ENCODE data around the gene SIRT2.
A peak's percentile ranks its signal among the peaks of the same experiment; 100 is the strongest.
"Not testable (repeated sequence)": the region's sequence is repeated elsewhere in the genome, so short reads cannot be mapped to it uniquely, and the experiment has no call there.

SIRT2 gene

DNA sequence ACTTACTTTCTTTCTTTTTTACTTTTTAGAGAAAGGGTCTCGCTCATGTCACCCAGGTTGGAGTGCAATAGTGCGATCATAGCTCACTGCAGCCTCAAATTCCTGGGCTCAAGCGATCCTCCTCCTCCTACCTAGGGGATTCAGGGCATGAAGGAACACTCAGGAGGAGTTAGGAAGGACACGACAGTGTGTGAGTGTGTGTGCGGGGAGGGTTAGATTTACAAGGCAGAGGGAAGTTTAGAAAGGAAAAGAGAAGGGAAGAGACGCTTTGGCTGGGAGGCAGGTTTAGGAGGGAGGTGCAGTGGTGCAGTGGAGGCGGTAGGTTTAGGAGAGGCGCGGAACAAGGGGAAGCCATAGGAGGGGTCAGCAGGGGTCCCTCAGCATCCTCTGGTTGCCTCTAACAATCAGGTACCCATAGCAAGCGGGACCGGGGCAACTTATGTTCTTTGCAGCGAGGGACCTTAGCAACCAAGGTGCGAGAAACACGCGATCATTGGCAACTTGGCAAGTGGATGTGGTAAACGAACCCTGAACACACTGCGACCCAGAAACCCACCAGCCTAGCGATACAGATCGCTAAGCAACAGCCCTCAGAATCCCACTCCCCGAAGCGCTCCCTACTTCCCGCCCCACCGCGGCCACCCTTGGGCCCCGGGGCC lies 501 bp downstream of the SIRT2 start:
- DNase-seq (ENCODE audit: low spot score) = peak; percentile 16
- no peak for FAIRE-seq

DNA sequence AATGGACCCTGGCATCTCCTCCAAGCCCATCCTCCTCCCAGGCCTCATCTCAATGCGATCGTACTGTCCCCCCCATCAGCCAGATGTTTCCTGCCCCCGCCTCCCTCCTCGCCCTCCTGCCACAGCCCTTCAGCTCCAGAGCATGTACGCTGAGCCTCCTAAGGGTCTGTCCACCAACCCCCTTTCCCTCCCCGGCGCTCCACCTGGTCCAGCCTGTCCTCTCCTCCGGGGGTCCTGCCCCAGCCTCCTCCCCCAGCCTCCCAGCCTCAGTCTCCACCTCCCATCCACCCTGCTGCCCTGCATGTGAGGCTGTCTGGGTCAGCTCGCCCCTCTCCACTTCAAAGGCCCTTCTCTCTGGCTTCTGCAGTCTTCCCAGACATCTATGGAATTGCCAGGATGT lies 4.5 kb downstream of the SIRT2 start:
- no peak for DNase-seq (ENCODE audit: low spot score)
- no peak for FAIRE-seq

DNA sequence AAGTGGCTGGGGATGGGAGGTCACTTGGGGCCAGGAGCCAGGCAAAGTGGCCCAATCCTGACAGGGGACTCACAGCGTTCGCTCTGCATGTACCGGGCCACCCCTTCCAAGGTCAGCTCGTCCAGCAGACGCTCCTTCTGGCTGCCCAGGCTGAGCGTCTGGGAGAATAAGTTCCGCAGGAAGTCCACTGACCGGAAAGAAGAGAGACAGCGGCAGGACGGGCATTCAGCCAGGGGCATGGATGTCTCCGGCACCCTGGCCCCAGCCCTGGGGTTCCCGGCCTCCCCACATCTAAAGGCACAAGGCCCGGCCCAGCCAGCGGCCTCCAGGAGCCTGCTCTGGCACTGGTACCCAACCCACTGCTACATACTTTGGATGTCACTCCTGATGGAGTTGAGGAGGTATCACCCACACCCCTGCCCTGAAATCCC lies 6.1 kb downstream of the SIRT2 start:
- DNase-seq (ENCODE audit: low spot score) = no peak
- no peak for FAIRE-seq

DNA sequence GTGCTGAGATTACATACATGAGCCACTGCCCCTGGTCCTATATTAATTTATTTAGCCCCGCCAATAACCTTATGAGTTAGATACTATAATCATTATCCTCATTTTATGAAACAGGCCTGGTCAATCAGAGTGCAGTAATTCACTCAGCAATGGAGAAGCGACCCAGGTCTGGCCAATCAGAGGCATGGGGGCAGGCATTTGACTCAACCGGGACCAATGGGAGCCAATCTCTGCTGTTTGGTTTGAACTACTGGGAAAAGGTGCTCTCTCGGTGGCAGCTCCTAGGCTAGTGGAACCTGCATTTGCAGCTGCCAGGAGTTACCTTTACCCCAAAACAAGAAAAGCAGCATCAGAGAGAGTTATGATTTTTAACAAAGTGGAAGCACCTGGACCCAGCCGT lies 6.6 kb downstream of the SIRT2 start:
- no peak for DNase-seq (ENCODE audit: low spot score)
- no peak for FAIRE-seq

DNA sequence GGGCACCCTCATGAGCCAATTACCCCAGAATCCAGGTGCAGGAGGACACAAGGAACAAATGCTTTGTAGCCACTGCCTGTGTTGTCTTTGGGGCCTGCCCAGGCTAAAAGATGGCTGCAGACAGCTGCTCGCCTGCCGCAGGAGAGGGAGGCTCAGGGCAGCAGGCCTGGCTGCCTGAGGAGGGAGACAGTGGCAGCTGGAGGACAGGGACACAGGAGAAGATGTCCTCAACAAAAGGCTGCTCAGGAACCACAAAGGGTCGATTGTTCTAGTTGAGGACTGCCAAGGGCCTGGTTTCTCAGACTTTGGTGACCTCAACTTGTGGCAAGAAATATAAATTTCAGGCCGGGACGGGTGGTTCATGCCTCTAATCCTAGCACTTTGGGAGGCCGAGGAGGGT lies 7.6 kb downstream of the SIRT2 start:
- no peak for FAIRE-seq
- DNase-seq (ENCODE audit: low spot score) = no peak

DNA sequence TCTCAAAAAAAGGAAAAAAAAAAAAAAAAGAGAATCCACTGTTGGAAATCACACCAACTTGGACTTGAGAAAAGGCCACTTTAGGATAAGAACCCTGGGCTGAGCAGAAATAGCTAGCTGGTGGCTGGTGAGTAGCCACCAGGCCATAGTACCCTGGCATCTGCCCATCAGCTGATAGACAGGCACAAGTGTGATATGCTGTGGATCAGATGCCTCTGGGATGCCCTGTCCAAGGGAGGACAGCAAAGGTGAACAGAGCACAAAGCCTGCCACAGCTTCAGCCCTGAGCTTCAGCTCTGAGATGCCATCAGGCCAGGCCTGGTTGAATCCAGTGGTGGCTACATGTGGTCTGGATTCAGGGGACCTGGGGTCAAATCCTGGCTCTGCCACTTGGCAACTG lies 8.7 kb downstream of the SIRT2 start:
- DNase-seq (ENCODE audit: low spot score) = no peak
- no peak for FAIRE-seq

DNA sequence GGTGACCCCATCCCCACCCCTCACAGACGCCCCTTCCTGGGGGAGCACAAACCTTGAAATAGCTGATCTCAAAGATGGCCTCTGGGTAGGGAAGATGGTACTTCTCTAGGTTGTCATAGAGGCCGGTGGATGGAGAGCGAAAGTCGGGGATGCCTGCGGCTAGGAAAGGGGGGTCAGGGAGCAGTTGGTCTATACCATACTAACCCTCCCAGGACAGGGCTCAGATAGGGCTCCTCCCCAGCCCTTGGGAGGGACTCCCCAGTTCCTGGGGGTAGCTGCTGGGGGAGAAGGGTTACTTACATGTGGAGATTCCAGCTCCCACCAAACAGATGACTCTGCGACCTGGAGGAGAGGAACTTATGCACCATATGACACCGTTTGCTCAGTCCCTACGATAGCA lies 9.6 kb downstream of the SIRT2 start:
- FAIRE-seq (no peak), DNase-seq (ENCODE audit: low spot score) (no peak)

DNA sequence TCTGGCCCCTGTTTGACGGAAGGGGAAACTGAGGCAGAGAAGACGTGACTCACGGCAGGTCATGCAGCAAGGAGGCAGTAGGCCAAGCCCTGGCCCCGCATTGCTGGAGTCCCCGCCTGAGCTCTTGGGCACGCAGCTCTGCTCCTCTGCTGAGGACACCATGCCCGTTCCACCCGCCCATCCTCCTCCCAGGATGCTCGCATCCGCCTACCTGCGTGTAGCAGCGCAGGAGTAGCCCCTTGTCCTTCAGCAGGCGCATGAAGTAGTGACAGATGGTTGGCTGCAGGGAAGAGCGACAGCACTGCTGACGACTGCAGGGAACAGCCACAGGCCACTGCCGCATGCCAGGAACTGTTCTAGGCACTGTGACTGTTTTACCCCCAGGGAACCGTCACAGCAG lies 10.5 kb downstream of the SIRT2 start:
- FAIRE-seq = no peak
- no peak for DNase-seq (ENCODE audit: low spot score)

DNA sequence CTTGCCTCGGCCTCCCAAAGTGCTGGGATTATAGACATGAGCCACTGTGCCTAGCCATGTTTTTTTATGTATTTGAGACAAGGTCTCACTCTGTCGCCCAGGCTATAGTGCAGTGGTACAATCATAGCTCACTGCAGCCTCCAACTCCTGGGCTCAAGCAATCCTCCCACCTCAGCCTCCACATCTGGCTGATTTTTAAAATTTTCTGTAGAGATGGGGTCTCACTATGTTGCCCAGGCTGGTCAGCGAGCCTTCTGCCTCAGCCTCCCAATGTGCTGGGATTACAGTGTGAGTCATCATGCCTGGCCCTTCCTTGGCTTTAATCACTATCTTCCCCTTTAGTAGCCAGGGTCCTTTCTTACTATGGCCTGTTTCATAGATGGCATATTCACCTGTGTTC lies 14.7 kb downstream of the SIRT2 start:
- not testable (repeated sequence) for FAIRE-seq; DNase-seq (ENCODE audit: low spot score)

DNA sequence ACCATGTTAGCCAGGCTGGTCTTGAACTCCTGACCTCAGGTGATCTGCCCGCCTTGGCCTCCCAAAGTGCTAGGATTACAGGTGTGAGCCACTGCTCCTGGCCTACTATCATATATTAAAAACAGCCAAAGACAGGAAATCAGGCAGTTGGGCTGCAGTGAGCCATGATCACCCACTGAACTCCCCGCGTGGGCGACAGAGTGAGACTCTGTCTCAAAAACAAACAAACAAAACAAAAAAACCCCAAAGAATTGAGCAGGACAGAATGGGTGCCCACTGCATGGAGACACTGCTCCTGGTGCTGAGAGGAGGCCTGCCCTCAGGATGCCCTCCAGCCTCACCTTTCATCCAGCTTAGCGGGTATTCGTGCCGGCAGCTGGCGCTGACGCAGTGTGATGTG lies 16.1 kb downstream of the SIRT2 start:
- DNase-seq (ENCODE audit: low spot score) (no peak), FAIRE-seq (no peak)

DNA sequence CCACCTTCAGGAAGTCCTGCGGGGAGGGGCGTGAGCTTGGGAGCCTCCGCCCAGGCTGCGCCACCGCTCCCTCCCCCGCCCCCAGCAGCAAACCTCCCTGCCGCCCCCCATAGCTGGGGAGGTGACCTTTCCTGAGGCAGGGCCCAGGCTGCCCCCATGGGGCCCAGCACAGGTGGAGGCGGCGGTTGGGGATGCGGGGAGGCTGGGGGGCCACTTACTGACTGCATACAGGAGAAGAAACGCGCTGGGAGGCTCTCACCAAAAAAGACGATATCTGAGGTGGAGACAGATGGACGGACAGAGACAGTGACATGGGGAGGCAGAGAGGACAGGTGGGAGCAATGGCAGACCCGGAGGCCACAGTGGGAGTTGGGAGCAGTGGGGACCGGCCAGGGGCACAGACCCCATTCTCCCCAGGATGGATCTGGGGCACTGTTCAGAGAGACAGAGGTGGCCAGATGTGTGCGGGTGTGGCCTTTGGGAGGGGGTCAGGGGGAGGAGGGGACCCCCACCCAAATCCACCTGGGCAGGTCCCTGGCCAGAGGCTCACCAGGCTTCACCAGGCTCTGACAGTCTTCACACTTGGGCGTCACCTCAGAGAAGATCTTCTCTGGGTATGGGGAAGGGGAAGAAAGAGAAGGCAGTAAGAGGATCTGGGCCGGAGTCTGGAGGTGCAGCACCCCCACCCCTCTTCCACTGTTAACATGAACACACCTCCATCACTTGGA lies 18.4 kb downstream of the SIRT2 start:
- FAIRE-seq (no peak), DNase-seq (ENCODE audit: low spot score) (no peak)

DNA sequence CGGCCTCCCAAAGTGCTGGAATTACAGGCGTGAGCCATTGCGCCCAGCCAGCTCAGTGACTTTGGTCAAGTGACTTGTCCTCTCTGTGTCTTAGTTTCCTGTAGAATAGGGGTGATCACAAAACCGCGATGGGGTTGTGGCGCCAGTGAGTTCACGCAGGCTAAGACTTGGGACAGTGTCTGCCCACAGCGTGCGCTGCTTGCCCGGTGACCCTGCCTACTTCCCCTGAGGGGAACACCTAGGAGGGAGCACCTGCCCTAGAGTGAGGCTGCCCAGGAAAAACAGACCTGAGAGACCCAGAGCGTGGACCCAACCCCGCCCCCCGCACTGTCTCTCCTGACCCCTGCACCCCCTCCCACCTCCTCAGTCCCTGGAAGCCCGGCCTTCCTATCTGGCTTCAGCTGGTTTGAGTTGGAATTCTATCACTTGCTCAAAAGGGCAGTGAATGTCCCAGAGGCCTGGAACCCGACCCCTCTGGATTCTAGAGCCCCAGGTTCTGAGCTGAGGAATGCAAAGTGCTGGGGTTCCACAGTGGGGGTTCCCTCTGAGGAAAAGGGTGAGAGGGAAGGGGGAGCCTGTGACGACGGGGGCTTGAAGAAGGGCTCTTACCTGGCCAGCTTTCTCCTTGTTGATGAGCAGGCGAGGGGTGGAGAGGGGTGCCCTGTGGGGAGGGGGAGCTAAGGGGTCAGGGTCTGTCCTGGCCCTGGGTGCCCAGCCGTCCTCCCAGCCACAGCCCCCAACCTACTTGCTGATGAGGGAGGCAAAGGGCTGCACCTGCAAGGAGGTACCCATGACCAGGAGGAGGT lies 19.1 kb downstream of the SIRT2 start:
- DNase-seq (ENCODE audit: low spot score) = no peak
- FAIRE-seq = no peak

DNA sequence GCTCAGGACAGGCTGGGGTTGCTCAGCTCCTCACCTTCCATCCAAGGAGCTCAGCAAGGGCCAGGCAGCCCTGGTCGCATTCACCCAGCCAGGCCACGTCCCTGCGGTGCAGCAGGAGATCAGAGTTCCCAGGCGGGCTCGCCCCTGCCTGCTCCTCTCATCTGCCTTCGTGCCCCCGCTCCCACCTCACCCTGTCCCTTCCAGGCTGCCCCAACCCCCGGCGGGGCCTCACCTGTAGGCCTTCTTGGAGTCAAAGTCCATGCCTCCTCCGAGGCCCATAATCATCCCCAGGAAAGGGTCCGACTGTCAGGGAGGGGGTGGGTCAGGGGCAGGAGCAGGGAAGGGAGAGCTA lies 20.0 kb downstream of the SIRT2 start:
- no peak for FAIRE-seq

DNA sequence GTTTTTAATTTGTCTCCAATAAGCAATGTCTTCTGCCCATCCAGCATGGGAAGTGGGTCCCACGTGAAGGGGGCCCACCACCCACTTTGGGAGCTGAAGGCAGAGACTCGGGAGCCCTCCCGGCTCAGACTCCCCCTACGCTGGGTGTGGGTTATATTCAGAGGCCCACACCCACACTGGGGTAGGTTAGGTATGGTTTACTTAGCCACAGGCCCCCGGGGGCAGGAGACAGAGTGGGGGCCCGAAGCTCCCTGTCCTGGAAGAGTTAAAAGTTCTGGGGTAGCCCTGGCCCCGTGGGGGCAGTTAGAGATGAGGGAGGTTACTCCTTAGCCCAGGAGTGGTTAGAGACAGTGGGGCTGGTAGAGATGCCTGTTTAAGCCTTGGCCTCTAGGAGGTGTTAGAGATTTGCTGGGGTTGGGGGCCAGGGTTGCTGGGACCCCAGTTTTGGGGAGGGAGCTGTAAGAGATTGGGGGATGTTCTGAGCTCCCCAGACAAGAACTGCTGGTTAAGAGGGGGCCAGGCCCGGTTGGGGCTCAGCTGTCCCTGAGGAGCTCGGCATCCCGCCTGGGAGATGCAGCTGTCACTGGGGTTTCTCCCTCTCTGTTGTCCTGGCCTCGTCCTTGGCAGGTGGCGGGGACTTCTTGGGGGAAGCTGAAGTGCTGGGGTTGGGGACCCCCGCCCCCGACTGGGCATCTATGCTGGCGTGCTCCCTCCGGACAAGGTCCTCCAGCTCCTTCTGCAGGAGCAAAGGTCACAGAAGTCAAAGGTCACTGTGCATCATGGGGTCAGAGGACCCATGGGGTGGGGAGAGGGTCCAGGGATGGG lies 20.6 kb downstream of the SIRT2 start:
- no peak for FAIRE-seq
- DNase-seq (ENCODE audit: low spot score) = no peak

More for the DNA sequence above, 20.0 kb downstream of the SIRT2 start:
- DNase-seq (ENCODE audit: low spot score) = no peak

DNA sequence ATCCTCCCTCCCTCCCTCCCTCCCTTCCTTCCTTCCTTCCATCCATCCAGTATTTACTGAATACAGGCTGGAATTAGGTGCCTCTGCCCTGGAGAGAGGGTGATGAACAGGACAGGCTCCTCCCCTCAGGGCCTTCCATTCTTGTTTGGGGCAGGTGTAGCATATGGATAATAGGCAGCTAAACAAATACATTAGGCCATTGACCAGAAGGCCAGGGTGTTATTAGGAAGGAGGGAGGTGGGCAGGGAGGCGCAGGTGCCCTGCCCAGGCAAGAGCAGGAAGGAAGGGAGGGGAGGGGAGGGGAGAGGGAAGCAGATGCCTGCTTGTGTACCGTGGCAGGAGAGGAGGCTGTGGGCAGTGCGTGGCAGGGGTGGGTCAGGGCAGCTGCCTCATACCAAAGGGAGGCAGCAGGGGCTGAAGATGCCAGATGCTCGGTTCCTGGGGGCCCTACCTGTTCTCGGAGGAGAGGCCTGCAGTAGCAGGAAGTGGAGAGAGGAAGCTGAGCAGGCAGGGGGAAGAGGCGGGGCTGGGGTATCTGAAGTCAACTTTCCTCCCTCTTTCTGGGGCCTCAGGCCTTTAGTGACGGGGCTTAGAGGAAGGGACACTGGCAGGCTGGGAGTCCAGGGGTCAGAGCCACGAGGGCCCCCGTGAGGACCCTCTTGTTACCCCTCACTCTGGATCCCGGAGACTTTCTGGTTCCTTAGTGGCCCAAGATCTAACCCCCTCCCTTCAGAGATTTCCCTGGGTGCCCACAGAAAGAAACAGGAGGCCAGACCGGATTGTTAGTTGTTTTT lies 21.4 kb downstream of the SIRT2 start, which contains the start of gene RINL:
Gene RINL, minus strand, starts transcription at position 495 of the 794 bp plus-strand sequence. CDS start 1,533 bp downstream, outside the sequence.
- DNase-seq (ENCODE audit: low spot score) (no peak), FAIRE-seq (peak; percentile 5)

DNA sequence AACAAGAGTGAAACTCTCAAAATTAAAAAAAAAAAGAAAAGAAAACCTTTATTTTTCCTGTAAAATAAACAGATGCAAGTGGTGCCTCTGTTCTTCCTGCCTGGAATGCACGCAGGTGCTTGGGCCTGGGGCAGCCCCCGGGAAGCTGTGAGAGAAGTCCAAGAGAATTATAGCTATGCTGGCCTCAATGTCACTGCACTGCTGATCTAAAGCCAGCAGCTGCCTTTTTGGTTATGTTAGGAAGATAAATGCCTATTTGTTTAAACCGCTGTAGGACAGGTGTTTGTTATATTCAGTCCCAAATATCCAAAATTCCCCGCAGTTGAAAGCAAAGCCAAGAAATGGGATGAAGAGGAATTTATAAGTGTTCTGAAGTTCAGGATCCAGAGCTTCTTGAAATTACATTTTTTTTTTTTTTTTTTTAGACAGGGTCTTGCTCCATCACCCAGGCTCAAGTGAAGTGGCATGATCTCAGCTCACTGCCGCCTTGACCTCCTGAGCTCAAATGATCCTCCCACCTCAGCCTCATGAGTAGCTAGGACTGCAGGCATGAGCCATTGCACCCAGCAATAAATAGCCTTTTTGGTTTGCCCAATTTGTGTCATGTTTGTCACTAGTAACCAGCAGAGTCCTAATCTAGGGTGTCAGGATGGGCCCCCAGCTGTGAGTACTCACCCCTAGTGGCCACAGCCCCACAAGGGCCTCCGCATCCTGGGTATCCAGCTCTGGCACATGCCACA lies 23.6 kb downstream of the SIRT2 start:
- no peak for FAIRE-seq
- DNase-seq (ENCODE audit: low spot score) = no peak

DNA sequence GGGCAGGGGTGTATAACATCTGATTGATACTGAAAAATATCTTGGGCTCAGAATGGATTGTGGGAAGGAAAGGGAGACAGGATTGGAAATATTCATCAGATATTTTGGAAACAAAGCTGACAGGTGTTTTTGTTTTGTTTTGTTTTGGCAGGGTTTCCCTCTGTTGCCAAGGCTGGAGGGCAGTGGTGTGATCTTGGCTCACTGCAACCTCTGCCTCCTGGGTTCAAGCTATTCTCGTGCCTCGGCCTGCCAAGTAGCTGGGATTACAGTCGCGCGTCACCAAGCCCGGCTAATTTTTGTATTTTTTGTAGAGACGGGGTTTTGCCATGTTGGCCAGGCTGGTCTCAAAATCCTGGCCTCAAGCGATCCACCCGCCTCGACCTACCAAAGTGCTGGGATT lies 26.0 kb downstream of the SIRT2 start:
- FAIRE-seq; DNase-seq (ENCODE audit: low spot score): not testable (repeated sequence)

DNA sequence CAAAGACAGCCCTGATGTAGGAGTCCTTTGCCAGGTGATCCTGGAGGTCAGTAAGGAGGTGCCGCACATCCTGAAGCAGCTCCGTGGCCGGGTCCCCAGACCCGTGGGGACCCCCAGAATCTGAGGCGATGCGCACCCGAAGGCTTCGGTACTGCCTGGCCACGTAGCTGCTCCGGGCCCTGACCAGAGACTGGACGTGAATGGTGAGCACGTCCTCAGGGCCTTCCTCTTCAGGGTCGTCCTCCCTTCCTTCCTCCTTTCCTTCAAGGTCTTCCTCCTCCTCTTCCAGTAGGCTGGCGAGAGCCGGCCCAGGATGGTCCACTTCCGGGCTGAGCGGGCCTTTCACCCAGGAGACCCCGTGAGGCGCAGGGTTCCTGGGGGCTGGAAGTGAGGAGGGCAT lies 28.8 kb downstream of the SIRT2 start:
- FAIRE-seq = no peak
- no peak for DNase-seq (ENCODE audit: low spot score)

DNA sequence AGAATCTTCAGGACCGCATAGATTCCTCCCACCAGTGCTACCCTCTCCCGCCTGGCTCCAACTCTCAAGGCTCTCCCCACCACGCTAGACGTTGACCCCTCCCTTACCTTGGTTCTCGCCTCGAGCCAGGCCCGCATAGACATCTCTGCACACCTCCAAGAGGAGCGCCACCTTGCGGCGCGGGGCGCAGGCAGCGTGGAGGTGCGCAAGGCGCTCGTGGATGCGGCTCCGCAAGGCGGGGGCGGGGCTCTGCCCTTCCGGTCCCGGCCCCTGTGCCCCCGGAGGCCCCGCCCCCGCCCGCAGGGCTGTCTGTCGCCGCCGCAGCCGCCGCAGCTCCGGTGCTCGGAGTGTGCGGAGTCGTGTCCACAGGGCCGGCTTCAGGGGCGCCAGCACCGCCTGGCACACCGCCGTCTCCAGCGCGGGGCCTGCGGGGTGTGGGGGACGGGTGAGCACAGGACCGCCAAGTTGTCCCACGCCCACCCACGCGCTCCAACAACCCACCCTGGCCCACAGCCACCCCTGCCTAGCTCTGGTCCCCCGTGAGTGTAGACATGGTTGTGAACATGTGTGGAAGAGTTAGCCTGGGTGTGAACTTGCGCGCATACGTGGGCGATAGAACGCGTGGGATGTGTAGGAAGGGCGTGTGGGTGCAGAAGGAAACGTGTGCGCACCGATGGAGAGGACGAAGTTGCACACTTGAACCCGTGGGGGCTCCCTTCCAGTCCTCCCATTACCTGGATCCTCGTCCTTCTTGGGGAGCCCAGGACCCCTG lies 29.4 kb downstream of the SIRT2 start:
- FAIRE-seq = peak; percentile 77

More for the DNA sequence above, 29.4 kb downstream of the SIRT2 start:
- DNase-seq (ENCODE audit: low spot score) = peak; percentile 70

Measured in urothelium cell line (cell line).